KMS-11 (cell line): ENCODE results near the gene LCLAT1.

Experiments used
- H2AFZ ChIP-seq: fragments of 200-600 bp; sonication (generic); 2 replicates; pipeline ENCODE4 v1.6.1; 2016; ENCODE audit warnings: antibody characterized with exemption, mixed run types, low read depth
- H3K27ac ChIP-seq: fragments of 200-600 bp; sonication (generic); 2 replicates; pipeline ENCODE4 v1.6.1; 2016; ENCODE audit warnings: mild to moderate bottlenecking, mixed run types
- H3K27me3 ChIP-seq: fragments of 200-600 bp; sonication (generic); 2 replicates; pipeline ENCODE4 v1.6.1; 2017; ENCODE audit warnings: mild to moderate bottlenecking, low read depth, mixed run types, moderate library complexity; ENCODE audit not compliant: insufficient read depth
- H3K36me3 ChIP-seq: fragments of 200-600 bp; sonication (generic); 2 replicates; pipeline ENCODE4 v1.6.1; 2017; ENCODE audit warnings: mild to moderate bottlenecking, mixed run types; ENCODE audit not compliant: insufficient read depth
- H3K4me1 ChIP-seq: fragments of 200-600 bp; sonication (generic); 2 replicates; pipeline ENCODE4 v1.6.1; 2016; ENCODE audit warnings: mild to moderate bottlenecking, low read depth, mixed run types; ENCODE audit not compliant: poor library complexity, severe bottlenecking
- H3K4me2 ChIP-seq: fragments of 200-600 bp; sonication (generic); 2 replicates; pipeline ENCODE4 v1.7.0; 2016; ENCODE audit warnings: mild to moderate bottlenecking, mixed run types
- H3K4me3 ChIP-seq: fragments of 200-600 bp; sonication (generic); IDR thresholded peaks from 2 replicates; pipeline ENCODE4 v1.6.1; 2017; ENCODE audit warnings: low read depth, low read length, mixed read lengths; ENCODE audit not compliant: insufficient read depth
- H3K79me2 ChIP-seq: fragments of 200-600 bp; sonication (generic); 2 replicates; pipeline ENCODE4 v1.6.1; 2016; ENCODE audit warnings: low read depth, mixed run types; ENCODE audit not compliant: insufficient read depth
- H3K9ac ChIP-seq: fragments of 200-600 bp; sonication (generic); 2 replicates; pipeline ENCODE4 v1.6.1; 2016; ENCODE audit warnings: mild to moderate bottlenecking, mixed run types
- H4K20me1 ChIP-seq: fragments of 200-600 bp; sonication (generic); 2 replicates; pipeline ENCODE4 v1.6.1; 2016; ENCODE audit warnings: mild to moderate bottlenecking, mixed run types; ENCODE audit not compliant: insufficient read depth
- CTCF ChIP-seq: fragments of 200-600 bp; sonication (generic); conservative IDR thresholded peaks from 2 replicates; pipeline ENCODE4 v1.6.1; 2017; ENCODE audit warnings: low read depth, mild to moderate bottlenecking, antibody characterized with exemption, low read length, moderate library complexity, mixed read lengths

LCLAT1 gene

GRCh38 chr2:30456106-30456505 is 9.1 kb downstream of the LCLAT1 start:
- no peak overlapping the region for H2AFZ ChIP-seq
- peaks cover 29% of the 10 kb centered on the region; the same call in 1 of the 2 replicates for H3K79me2 ChIP-seq
- TF ChIP-seq CTCF: no peak
- no peaks in the 10 kb centered on the region for H4K20me1 ChIP-seq
- no peak overlapping the region for H3K4me3 ChIP-seq
- H3K27me3 ChIP-seq: no peaks in the 10 kb centered on the region
- H3K4me1 ChIP-seq: no peaks in the 10 kb centered on the region
- no peaks in the 10 kb centered on the region for H3K36me3 ChIP-seq
- H3K4me2 ChIP-seq: no peak overlapping the region
- no peak overlapping the region for H3K9ac ChIP-seq
- H3K27ac ChIP-seq: no peak overlapping the region

- Histone ChIP-seq H3K4me3 (no peak overlapping the region), H3K4me1 (no peaks in the 10 kb centered on the region), H3K4me2 (no peak overlapping the region), H3K27ac (no peak overlapping the region), H3K27me3 (no peaks in the 10 kb centered on the region), H3K9ac (no peak overlapping the region), H2AFZ (no peak overlapping the region), H3K36me3 (no peaks in the 10 kb centered on the region), H3K79me2 (peaks cover 29% of the 10 kb centered on the region; the same call in 1 of the 2 replicates), H4K20me1 (no peaks in the 10 kb centered on the region)
- TF ChIP-seq CTCF: no peak
Observed at GRCh38 chr2:30456579-30456978, 9.5 kb downstream of the LCLAT1 start.

GRCh38 chr2:30457296-30457695 is 10.2 kb downstream of the LCLAT1 start:
- Histone ChIP-seq H3K79me2 (peaks cover 29% of the 10 kb centered on the region; the same call in 1 of the 2 replicates), H3K4me1 (no peaks in the 10 kb centered on the region), H3K36me3 (no peaks in the 10 kb centered on the region), H3K27ac (no peak overlapping the region), H3K4me3 (no peak overlapping the region), H4K20me1 (no peaks in the 10 kb centered on the region), H3K27me3 (no peaks in the 10 kb centered on the region), H3K9ac (no peak overlapping the region), H2AFZ (no peak overlapping the region), H3K4me2 (no peak overlapping the region)
- TF ChIP-seq CTCF: no peak

GRCh38 chr2:30459140-30459539 is 12.1 kb downstream of the LCLAT1 start:
- Histone ChIP-seq H3K9ac (no peak overlapping the region), H3K27me3 (no peaks in the 10 kb centered on the region), H3K4me3 (no peak overlapping the region), H3K4me2 (no peak overlapping the region), H3K4me1 (no peaks in the 10 kb centered on the region), H3K27ac (no peak overlapping the region), H3K36me3 (no peaks in the 10 kb centered on the region), H3K79me2 (peaks cover 17% of the 10 kb centered on the region; the same call in 1 of the 2 replicates), H2AFZ (no peak overlapping the region), H4K20me1 (no peaks in the 10 kb centered on the region)
- no peak for TF ChIP-seq CTCF
